Measurements from ENCODE around the gene SLC9A9. TPM values are rescaled to one million over a fixed set of nuclear protein-coding genes. Genes with fewer than 3 reads are reported as not detected.

Gene SLC9A9
- total and polyA plus RNA-seq, 2 of the 8 experiments (the other 6 are each of a cell fraction or from before 2014, with no cell fraction given), result 0.48 to 1.1 TPM

DNA sequence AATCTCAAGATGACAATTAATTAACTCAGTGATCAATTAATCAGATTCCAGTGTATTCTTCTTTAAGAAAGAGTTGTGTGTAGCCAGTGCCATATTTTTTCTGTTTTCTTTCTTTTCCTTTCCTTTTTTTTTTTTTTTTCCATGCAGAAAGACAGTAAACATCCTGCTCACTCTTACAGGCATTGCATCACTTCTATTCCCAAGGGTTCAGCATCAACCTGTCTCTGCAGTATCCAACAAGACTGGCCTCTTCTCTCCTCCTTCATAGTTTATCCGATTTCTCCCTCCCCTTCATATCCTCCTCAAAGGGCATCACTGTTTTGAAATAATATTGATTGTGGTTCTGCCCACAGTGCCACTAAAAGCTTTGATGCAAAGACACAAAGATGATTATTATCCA is 17.0 kb upstream of the SLC9A9 start (continued):
- TF ChIP-seq CBX5 (IDR thresholded peaks at IDR 0.05; ENCODE audit: low read depth, low read length), result no peak
- TF ChIP-seq SP4 (IDR thresholded peaks at IDR 0.05; ENCODE audit: low read length), result no peak
